ENCODE data around the gene ACAP3. TPM values are rescaled to one million over a fixed set of nuclear protein-coding genes. Genes with fewer than 3 reads are reported as not detected.
A peak's percentile ranks its signal among the peaks of the same experiment; 100 is the strongest.

Gene ACAP3
- total and polyA plus RNA-seq, 4 donors, result 58.7 to 265 (median 146) TPM

DNA sequence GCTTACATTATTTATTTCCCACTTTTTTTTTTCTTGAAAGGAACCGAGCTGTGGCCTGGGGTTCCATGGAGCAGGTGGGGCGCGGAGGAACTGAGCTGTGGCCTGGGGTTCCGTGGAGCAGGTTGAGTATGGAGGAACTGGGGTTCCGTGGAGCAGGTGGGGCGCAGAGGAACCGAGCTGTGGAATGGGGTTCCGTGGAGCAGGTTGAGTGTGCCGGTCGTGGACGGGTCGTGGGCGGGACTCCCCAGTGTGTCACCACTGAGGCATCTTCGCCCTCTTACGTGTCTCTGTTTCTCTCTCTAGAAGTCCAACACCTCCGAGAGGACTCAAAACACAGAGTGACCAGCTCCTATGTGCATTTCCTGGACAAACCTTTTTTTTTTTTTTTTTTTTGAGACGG lies 28.7 kb downstream of the ACAP3 start:
- WGBS (ENCODE audit: insufficient coverage), result 95% methylated on average over 12 of the region's 17 CpGs
- Histone ChIP-seq H3K4me3 (ENCODE audit: low read depth, low read length) (no peak overlapping the region), H3K9me3 (ENCODE audit: control insufficient read depth, insufficient read depth, low read length) (no peaks in the 10 kb centered on the region), H3K27me3 (ENCODE audit: control insufficient read depth, insufficient read depth, low read length) (no peaks in the 10 kb centered on the region), H3K4me1 (ENCODE audit: control insufficient read depth, insufficient read depth, low read length) (peaks cover 22% of the 10 kb centered on the region), H3K27ac (ENCODE audit: low read depth, low read length) (no peak overlapping the region), H3K36me3 (ENCODE audit: control insufficient read depth, insufficient read depth, low read length) (peaks cover 30% of the 10 kb centered on the region)
- no peak for DNase-seq (ENCODE audit: low read depth in 4 of 6, low spot score in 6 of 6)

DNA sequence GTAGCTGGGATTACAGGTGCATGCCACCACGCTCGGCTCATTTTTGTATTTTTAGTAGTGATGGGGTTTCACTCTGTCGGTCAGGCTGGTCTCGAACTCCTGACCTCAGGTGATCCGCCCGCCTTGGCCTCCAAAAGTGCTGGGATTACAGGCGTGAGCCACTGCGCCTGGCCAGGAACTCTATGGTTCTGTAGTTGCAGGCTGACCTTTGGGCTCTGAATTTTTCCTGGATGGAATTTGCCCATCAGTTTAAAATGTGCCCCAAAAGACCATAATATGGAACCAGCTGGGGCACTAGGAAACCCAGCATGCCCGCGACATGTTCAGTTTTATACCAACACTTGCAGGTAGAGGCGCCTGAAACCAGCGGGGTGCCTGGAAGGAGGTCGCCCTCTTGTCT lies 29.1 kb downstream of the ACAP3 start:
- Histone ChIP-seq H3K9me3 (ENCODE audit: control insufficient read depth, insufficient read depth, low read length) (no peaks in the 10 kb centered on the region), H3K4me3 (ENCODE audit: low read depth, low read length) (no peak overlapping the region), H3K4me1 (ENCODE audit: control insufficient read depth, insufficient read depth, low read length) (peaks cover 20% of the 10 kb centered on the region), H3K27me3 (ENCODE audit: control insufficient read depth, insufficient read depth, low read length) (no peaks in the 10 kb centered on the region), H3K27ac (ENCODE audit: low read depth, low read length) (no peak overlapping the region), H3K36me3 (ENCODE audit: control insufficient read depth, insufficient read depth, low read length) (peaks cover 30% of the 10 kb centered on the region)
- 96% methylated on average over 10 of the region's 13 CpGs for WGBS (ENCODE audit: insufficient coverage)
- no peak for DNase-seq (ENCODE audit: low read depth in 4 of 6, low spot score in 6 of 6)

DNA sequence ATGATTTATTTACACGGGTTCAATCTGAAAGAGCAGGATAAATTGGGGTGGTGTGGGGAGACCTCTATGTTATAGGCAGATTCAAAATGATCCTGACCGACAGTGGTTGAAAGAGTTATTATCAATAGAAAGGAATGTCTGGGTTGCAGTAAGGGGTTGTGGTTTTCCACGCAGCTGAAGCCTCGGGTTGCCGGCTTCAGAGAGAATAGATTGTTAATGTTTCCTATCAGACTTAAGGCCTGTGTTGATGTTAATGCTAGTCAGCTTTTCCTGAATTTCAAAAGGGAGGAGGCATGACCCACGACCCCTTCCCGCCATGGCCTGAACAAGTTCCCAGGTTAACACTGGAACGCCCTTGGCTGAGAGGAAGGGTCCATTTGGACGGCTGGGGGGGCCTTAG lies 31.9 kb downstream of the ACAP3 start:
- WGBS (ENCODE audit: insufficient coverage), result 88% methylated on average over 9 of the region's 9 CpGs
- peaks cover 37% of the 10 kb centered on the region for H3K36me3 ChIP-seq (ENCODE audit: control insufficient read depth, insufficient read depth, low read length)
- no peaks in the 10 kb centered on the region for H3K9me3 ChIP-seq (ENCODE audit: control insufficient read depth, insufficient read depth, low read length)
- no peak overlapping the region for H3K4me3 ChIP-seq (ENCODE audit: low read depth, low read length)
- no peak overlapping the region for H3K27ac ChIP-seq (ENCODE audit: low read depth, low read length)
- H3K27me3 ChIP-seq (ENCODE audit: control insufficient read depth, insufficient read depth, low read length), result no peaks in the 10 kb centered on the region
- H3K4me1 ChIP-seq (ENCODE audit: control insufficient read depth, insufficient read depth, low read length), result peaks cover 37% of the 10 kb centered on the region
- no peak for DNase-seq (ENCODE audit: low read depth in 4 of 6, low spot score in 6 of 6)

DNA sequence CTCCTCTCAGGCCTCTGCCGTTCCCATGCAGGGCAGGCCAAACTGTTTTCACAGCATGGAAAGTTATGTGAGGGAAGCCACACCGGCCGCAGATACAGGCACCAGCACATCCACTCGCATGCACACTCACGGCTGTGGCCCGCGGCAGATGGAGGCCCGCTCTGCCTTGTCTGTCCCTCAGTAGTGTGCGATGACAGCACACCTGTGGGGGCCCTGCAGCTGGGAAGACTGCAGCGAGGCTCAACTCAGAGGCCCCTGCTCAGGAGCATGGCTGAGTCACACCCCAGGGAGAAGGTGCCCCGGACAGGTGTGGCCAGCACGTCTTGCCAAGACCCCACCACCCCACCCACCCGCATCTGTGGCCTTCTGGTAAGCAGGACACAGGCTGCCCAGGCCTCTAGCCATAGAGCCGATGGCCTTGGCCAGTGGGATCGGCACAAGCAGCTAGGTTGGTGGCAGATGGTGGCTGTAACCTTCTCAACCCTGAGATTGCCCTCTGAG lies 32.7 kb downstream of the ACAP3 start:
- H3K4me1 ChIP-seq (ENCODE audit: control insufficient read depth, insufficient read depth, low read length), result peaks cover 44% of the 10 kb centered on the region
- H3K27ac ChIP-seq (ENCODE audit: low read depth, low read length), result no peak overlapping the region
- H3K36me3 ChIP-seq (ENCODE audit: control insufficient read depth, insufficient read depth, low read length), result peaks cover 40% of the 10 kb centered on the region
- H3K27me3 ChIP-seq (ENCODE audit: control insufficient read depth, insufficient read depth, low read length), result no peaks in the 10 kb centered on the region
- H3K4me3 ChIP-seq (ENCODE audit: low read depth, low read length), result peak overlapping the region; percentile 59
- 89% methylated on average over 13 of the region's 15 CpGs for WGBS (ENCODE audit: insufficient coverage)
- no peaks in the 10 kb centered on the region for H3K9me3 ChIP-seq (ENCODE audit: control insufficient read depth, insufficient read depth, low read length)
- no peak for DNase-seq (ENCODE audit: low read depth in 4 of 6, low spot score in 6 of 6)

DNA sequence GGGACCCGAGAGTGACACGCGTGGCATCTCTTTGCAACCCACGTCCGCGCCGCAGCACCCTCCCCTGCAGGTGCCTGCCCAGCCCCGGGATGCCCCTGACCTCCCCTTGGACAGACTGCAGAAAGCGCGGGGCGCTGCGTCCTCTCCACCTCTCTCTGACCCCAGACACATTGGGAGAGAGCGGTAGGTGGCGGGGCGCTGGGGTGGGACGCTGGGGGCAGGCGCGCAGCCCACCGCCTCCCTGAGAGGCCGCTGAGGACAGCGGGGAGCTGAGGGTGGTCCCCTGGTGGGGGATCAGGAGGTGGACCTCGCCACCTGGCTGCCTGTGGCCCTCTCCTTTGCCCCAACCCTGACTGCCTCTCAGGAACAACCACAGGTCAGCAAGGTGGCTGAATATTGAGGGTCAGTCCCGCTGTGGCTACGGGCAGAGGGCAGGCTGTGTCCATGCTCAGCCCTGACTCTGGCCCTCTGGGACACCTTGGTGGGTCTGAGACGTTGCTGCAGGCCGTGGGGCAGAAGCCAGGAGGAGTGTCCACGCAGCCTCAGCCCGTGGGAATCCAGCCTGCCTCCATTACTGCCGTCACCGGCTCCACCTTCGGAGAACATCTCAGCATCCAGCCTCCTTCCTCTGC lies 33.3 kb downstream of the ACAP3 start:
- Histone ChIP-seq H3K36me3 (ENCODE audit: control insufficient read depth, insufficient read depth, low read length) (peaks cover 39% of the 10 kb centered on the region), H3K27me3 (ENCODE audit: control insufficient read depth, insufficient read depth, low read length) (no peaks in the 10 kb centered on the region), H3K4me3 (ENCODE audit: low read depth, low read length) (peak overlapping the region; percentile 59), H3K4me1 (ENCODE audit: control insufficient read depth, insufficient read depth, low read length) (peaks cover 44% of the 10 kb centered on the region), H3K27ac (ENCODE audit: low read depth, low read length) (no peak overlapping the region), H3K9me3 (ENCODE audit: control insufficient read depth, insufficient read depth, low read length) (no peaks in the 10 kb centered on the region)
- no peak for DNase-seq (ENCODE audit: low read depth in 4 of 6, low spot score in 6 of 6)
- WGBS (ENCODE audit: insufficient coverage), result 7% methylated on average over 26 of the region's 31 CpGs

DNA sequence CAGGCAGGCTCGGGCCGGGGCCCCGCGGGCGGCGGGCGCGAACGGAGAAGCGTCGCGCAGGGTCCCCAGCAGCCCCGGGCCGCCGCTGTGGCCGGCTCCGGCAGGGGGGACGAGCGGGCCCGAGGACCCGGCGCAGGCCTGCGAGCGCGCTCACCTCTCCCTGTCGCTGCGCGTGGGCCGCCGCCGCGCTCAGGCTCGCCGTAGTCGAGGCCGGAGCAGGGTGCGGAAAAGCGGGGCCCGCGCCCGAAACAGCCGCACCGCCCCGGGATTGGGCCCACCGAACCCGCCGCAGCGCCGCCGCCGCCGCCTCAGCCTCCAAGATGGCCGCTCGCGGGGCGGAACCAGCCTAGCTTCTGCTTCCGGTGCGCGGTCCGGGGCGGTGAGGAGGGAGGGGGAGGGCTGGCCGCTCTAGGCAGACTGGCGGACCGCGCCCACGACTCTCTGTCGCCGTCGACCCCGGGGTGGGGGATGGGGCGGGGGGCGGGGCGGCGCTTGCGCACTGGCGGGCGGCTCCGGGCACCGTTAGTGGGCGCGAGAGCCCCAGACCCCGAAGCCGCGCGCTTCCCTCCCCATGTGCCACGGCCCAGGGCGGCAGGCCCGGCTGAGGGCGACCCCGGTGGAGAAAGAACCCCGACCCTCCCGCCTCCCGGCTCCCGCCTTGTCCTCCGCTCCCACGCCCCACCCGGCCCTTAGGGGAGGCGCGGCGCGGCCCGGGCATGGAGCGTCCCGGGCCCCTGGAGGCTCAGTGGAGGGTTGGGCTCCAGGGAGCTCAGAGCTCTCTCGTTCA lies 34.0 kb downstream of the ACAP3 start, which contains the start of gene UBE2J2:
Gene UBE2J2, minus strand, starts transcription at position 343 of the 787 bp plus-strand sequence. CDS start 5,862 bp downstream, outside the sequence.
- peak within 1 kb of the TSS; percentile 78 for H3K4me3 ChIP-seq (ENCODE audit: low read depth, low read length)
- WGBS (ENCODE audit: insufficient coverage), result under 1% methylated on average over 102 of the region's 105 CpGs
- H3K9me3 ChIP-seq (ENCODE audit: control insufficient read depth, insufficient read depth, low read length), result no peaks in the 10 kb centered on the region
- H3K4me1 ChIP-seq (ENCODE audit: control insufficient read depth, insufficient read depth, low read length), result peaks cover 44% of the 10 kb centered on the region
- H3K27me3 ChIP-seq (ENCODE audit: control insufficient read depth, insufficient read depth, low read length), result no peaks in the 10 kb centered on the region
- peak in 5 of 6 donors; percentile 78 to 97 (median 89) for DNase-seq (ENCODE audit: low read depth in 4 of 6, low spot score in 6 of 6)
- H3K36me3 ChIP-seq (ENCODE audit: control insufficient read depth, insufficient read depth, low read length), result peaks cover 39% of the 10 kb centered on the region
- H3K27ac ChIP-seq (ENCODE audit: low read depth, low read length), result no peak within 1 kb of the TSS

DNA sequence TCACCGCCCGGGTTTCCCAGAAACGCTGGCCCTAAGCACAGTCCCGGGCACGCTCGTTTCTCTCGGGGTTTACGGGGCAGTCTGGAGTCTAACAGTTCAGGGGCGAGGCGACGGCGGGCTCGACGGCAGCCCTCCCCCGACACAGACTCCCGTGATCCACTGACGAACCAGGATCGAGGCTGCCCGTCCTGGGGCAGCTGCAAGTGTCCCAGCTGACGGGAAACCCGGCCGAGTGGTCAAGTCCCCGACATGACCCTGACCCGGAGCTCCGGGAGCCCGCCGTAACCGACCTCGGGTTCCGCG lies 34.6 kb downstream of the ACAP3 start:
- Histone ChIP-seq H3K4me1 (ENCODE audit: control insufficient read depth, insufficient read depth, low read length) (peaks cover 44% of the 10 kb centered on the region), H3K9me3 (ENCODE audit: control insufficient read depth, insufficient read depth, low read length) (no peaks in the 10 kb centered on the region), H3K4me3 (ENCODE audit: low read depth, low read length) (peak overlapping the region; percentile 78), H3K36me3 (ENCODE audit: control insufficient read depth, insufficient read depth, low read length) (peaks cover 44% of the 10 kb centered on the region), H3K27me3 (ENCODE audit: control insufficient read depth, insufficient read depth, low read length) (no peaks in the 10 kb centered on the region), H3K27ac (ENCODE audit: low read depth, low read length) (no peak overlapping the region)
- under 1% methylated on average over 31 of the region's 31 CpGs for WGBS (ENCODE audit: insufficient coverage)
- DNase-seq (ENCODE audit: low read depth in 4 of 6, low spot score in 6 of 6), result no peak

DNA sequence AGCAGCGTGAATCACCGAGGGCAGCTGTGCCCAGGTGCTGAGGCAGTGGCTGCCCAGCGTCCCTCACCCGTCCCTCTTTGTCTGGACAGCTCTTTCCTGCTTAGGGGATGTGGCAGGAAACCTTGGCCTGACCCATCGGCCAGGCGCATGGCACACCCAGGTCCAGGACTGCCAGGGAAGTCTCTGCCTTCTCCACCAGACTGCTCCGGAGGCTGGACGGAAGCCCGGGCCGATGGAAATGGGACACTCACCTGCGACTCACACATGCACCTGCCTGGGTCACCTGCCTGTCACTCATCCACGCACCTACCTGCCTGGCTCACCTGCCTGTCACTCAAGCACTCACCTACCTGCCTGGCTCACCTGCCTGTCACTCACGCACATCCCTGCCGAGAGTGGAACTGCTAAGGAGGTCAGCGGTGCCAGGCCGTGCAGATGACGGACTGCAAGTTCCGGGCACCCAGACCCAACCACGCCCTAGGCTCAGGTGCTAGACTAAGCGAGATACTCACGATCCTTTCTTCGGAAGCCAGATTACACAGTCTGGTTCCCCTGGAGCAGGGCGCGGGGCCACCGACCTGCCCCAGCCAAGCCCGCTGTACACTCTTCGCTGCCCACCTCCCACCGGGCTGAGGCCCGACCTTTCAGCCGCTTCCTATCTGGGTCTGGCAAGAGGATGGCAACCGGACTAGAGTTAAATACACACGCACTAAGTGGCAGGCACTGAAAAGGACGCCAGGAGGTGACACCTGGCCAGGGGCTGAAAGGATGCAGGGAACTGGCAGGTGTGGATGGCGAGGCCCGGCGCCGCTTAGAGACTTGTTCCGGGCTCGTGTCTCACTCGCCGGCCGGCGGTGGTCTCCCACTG lies 35.2 kb downstream of the ACAP3 start:
- Histone ChIP-seq H3K36me3 (ENCODE audit: control insufficient read depth, insufficient read depth, low read length) (peaks cover 50% of the 10 kb centered on the region), H3K4me1 (ENCODE audit: control insufficient read depth, insufficient read depth, low read length) (peaks cover 44% of the 10 kb centered on the region), H3K27me3 (ENCODE audit: control insufficient read depth, insufficient read depth, low read length) (no peaks in the 10 kb centered on the region), H3K27ac (ENCODE audit: low read depth, low read length) (no peak overlapping the region), H3K9me3 (ENCODE audit: control insufficient read depth, insufficient read depth, low read length) (no peaks in the 10 kb centered on the region), H3K4me3 (ENCODE audit: low read depth, low read length) (peak overlapping the region; percentile 78)
- DNase-seq (ENCODE audit: low read depth in 4 of 6, low spot score in 6 of 6), result no peak
- WGBS (ENCODE audit: insufficient coverage), result 52% methylated on average over 43 of the region's 43 CpGs

DNA sequence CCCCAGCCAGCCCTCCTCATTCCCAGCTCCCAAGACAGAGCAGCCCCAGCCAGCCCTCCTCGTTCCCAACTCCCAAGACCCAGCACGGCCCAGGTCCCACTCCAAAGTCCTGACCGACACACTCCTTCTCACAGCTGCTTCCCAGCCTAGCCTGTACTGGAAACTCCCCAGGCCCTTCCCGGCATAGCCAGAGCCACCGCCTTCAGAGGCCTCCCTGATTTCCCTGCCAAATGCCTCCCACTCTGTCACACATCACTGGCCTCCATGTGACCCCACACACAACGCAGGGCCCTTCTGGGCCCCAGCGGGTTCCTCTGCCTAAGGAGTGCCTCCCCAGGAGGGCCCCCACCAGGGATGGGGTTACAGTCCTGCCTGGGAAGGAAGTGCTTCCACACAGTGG lies 36.9 kb downstream of the ACAP3 start:
- no peak for DNase-seq (ENCODE audit: low read depth in 4 of 6, low spot score in 6 of 6)
- Histone ChIP-seq H3K27ac (ENCODE audit: low read depth, low read length) (no peak overlapping the region), H3K9me3 (ENCODE audit: control insufficient read depth, insufficient read depth, low read length) (no peaks in the 10 kb centered on the region), H3K36me3 (ENCODE audit: control insufficient read depth, insufficient read depth, low read length) (peaks cover 65% of the 10 kb centered on the region), H3K4me3 (ENCODE audit: low read depth, low read length) (no peak overlapping the region), H3K4me1 (ENCODE audit: control insufficient read depth, insufficient read depth, low read length) (peaks cover 44% of the 10 kb centered on the region), H3K27me3 (ENCODE audit: control insufficient read depth, insufficient read depth, low read length) (no peaks in the 10 kb centered on the region)
- WGBS (ENCODE audit: insufficient coverage), result 95% methylated on average over 7 of the region's 7 CpGs

Measured in spinal cord (tissue), 10 donors.